Measurements from ENCODE around the gene SOX5.
"Not testable (repeated sequence)": the region's sequence is repeated elsewhere in the genome, so short reads cannot be mapped to it uniquely, and the experiment has no call there.

The SOX5 gene

GRCh38 chr12:23906329-23906728 lies 43.1 kb downstream of the SOX5 start:
- DNase-seq: no peak

- no peak for DNase-seq
Measured at GRCh38 chr12:23899434-23899833, 50.0 kb downstream of the SOX5 start.

GRCh38 chr12:23898121-23898520 lies 51.3 kb downstream of the SOX5 start:
- DNase-seq: no peak

- peak; percentile 43 for DNase-seq
Measured at GRCh38 chr12:23895792-23896218, 53.7 kb downstream of the SOX5 start.

- no peak for DNase-seq
Measured at GRCh38 chr12:23893611-23894010, 55.9 kb downstream of the SOX5 start.

- DNase-seq: no peak
Measured at GRCh38 chr12:23891115-23891514, 58.4 kb downstream of the SOX5 start.

- DNase-seq: no peak
Measured at GRCh38 chr12:23889069-23889440, 60.4 kb downstream of the SOX5 start.

GRCh38 chr12:23888396-23889068 lies 60.9 kb downstream of the SOX5 start:
- no peak for DNase-seq

- no peak for DNase-seq
Measured at GRCh38 chr12:23887055-23887835, 62.2 kb downstream of the SOX5 start.

- no peak for DNase-seq
Measured at GRCh38 chr12:23885394-23885793, 64.1 kb downstream of the SOX5 start.

- no peak for DNase-seq
Measured at GRCh38 chr12:23884909-23885308, 64.6 kb downstream of the SOX5 start.

GRCh38 chr12:23880988-23881387 lies 68.5 kb downstream of the SOX5 start:
- no peak for DNase-seq

- DNase-seq: not testable (repeated sequence)
Measured at GRCh38 chr12:23876618-23877017, 72.9 kb downstream of the SOX5 start.

- DNase-seq: no peak
Measured at GRCh38 chr12:23867794-23868193, 81.7 kb downstream of the SOX5 start.

GRCh38 chr12:23862701-23863100 lies 86.8 kb downstream of the SOX5 start:
- no peak for DNase-seq

- DNase-seq: no peak
Measured at GRCh38 chr12:23860019-23860418, 89.5 kb downstream of the SOX5 start.

- no peak for DNase-seq
Measured at GRCh38 chr12:23857178-23857577, 92.3 kb downstream of the SOX5 start.

- DNase-seq: no peak
Measured at GRCh38 chr12:23855813-23856212, 93.7 kb downstream of the SOX5 start.

GRCh38 chr12:23854598-23854997 lies 94.9 kb downstream of the SOX5 start:
- no peak for DNase-seq

GRCh38 chr12:23853640-23854039 lies 95.8 kb downstream of the SOX5 start:
- DNase-seq: no peak

GRCh38 chr12:23851602-23852001 lies 97.9 kb downstream of the SOX5 start:
- no peak for DNase-seq

GRCh38 chr12:23847857-23848256 lies 101.6 kb downstream of the SOX5 start:
- no peak for DNase-seq

GRCh38 chr12:23843958-23844357 lies 105.5 kb downstream of the SOX5 start:
- DNase-seq: no peak

GRCh38 chr12:23834076-23834475 lies 115.4 kb downstream of the SOX5 start:
- DNase-seq: no peak

GRCh38 chr12:23831739-23832138 lies 117.7 kb downstream of the SOX5 start:
- DNase-seq: no peak

All from NCI-H1092 (cell line).